GM10248 (cell line): Measurements from ENCODE around the gene LDHA.

Source experiments
- CTCF ChIA-PET: fragments of 300-600 bp; sonication (Branson Sonifier 250); formaldehyde crosslinking; extraction: SDS; loops from one replicate; lab custom pipeline; 2021; ENCODE audit warnings: antibody characterized with exemption; lab: Yijun Ruan, JAX
- POLR2A ChIA-PET: fragments of 350-650 bp; sonication (Branson Sonifier 250); formaldehyde crosslinking; extraction: SDS; loops from one replicate; lab custom pipeline; 2020; ENCODE audit warnings: antibody characterized with exemption; lab: Yijun Ruan, JAX
- DNase-seq: peaks from one replicate; pipeline ENCODE4 v3.0.0; 2012; ENCODE audit errors: extremely low spot score
- TF ChIP-seq, protein P1 (sequence below): IDR thresholded peaks from 2 replicates; pipeline ENCODE4 v1.5.1; 2012; ENCODE audit warnings: mild to moderate bottlenecking, low read depth; ENCODE audit errors: extremely low read depth, missing control alignments, control extremely low read depth

Gene LDHA

DNA sequence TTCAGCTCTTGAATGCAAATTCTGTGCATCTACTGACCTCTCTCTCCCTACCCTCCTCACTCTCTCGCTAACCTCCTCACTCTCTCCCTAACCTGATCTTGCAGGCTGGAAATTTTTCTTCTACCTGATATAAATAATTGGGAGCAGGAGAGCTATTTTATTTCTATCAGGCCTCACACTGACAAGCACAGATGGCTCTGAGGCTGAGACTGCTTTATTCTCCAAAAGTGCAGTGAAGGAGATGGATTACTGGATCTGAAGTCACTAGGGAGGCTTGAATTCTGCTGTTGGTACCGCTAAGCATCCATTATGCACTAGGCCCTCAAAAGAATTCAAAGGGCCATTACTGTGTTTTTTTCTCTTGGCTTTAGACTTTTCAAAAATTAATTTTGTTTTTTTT lies 19.4 kb upstream of the LDHA start:
- no peak for DNase-seq
- TF ChIP-seq, protein P1, sequence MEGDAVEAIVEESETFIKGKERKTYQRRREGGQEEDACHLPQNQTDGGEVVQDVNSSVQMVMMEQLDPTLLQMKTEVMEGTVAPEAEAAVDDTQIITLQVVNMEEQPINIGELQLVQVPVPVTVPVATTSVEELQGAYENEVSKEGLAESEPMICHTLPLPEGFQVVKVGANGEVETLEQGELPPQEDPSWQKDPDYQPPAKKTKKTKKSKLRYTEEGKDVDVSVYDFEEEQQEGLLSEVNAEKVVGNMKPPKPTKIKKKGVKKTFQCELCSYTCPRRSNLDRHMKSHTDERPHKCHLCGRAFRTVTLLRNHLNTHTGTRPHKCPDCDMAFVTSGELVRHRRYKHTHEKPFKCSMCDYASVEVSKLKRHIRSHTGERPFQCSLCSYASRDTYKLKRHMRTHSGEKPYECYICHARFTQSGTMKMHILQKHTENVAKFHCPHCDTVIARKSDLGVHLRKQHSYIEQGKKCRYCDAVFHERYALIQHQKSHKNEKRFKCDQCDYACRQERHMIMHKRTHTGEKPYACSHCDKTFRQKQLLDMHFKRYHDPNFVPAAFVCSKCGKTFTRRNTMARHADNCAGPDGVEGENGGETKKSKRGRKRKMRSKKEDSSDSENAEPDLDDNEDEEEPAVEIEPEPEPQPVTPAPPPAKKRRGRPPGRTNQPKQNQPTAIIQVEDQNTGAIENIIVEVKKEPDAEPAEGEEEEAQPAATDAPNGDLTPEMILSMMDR = no peak
- ChIA-PET CTCF (interaction anchor here (1.4 to 2.4 kb wide), 5 partner anchors 9 to 131 kb away, joined by 4 to 8 read pairs (median 5); no protein-coding TSS in a partner anchor), POLR2A (no interaction called here)

- no peak for DNase-seq
- ChIA-PET POLR2A (interaction anchor here (0.6 to 1.2 kb wide), 2 partner anchors 20 to 47 kb away, joined by 4 to 7 read pairs; no protein-coding TSS in a partner anchor), CTCF (interaction anchor here (1.7 kb wide), 1 partner anchor 145 kb away, joined by 3 read pairs; no protein-coding TSS in a partner anchor)
- TF ChIP-seq, protein P1 = no peak
Measured at GRCh38 chr11:18375941-18376340, 18.4 kb upstream of the LDHA start.

DNA sequence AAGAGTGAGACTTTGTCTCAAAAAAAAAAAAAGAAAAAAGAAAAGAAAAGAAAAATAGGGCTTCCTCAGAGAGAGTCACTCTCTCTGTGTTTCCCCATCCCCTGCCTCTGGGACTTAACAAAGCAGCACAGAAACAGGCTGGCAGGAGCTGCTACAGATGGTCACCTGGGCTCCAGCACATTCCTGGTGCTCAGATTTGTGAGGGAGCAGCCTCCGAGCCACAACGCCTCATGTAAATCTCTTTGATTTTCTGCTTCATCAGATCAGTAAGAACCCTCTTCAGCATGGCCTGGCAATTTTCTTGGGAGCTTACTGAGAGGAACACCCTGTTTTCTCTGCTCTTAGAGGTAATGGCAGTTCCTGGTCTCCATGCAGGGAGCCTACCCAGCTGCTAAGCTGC lies 15.2 kb upstream of the LDHA start:
- CTCF ChIA-PET = interaction anchor here (1.2 to 2.3 kb wide), 3 partner anchors 13 to 264 kb away, joined by 3 to 9 read pairs (median 5); no protein-coding TSS in a partner anchor
- TF ChIP-seq, protein P1 = no peak
- no peak for DNase-seq
- POLR2A ChIA-PET = no interaction called here

GRCh38 chr11:18383388-18384156 lies 10.8 kb upstream of the LDHA start:
- TF ChIP-seq, protein P1 = no peak
- DNase-seq = peak; percentile 76
- ChIA-PET POLR2A (interaction anchor here (0.8 to 3.0 kb wide), 3 partner anchors 9 to 21 kb away, joined by 3 to 41 read pairs (median 4); partner anchors contain the start of gene LDHA), CTCF (interaction anchor here (0.5 to 5.2 kb wide), 14 partner anchors 9 to 1199 kb away, joined by 3 to 35 read pairs (median 3); partner anchors contain the start of gene LDHA)

DNA sequence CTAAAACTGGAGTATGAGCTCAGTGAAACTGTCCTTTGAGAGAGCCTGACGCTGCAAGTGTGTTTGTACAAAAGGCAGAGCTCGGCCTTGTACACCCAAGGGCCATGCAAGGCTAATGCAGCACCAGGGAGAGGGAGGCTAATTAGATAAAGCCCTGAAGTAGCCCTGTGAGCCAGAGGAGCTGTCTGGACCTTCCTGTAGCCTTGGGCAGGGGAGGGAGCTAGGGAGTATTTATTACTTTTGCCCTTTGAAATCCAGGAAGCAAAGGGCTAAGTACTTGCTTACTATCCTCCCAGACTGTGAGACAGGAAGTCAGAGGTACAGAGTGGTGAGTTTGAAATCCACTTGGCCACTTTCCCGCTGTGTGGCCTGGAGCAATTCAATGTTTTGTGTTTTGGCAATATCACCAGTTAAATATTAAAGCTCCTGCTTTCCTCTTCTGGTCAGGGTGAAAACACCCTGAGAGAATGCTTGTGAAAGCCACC lies 10.2 kb upstream of the LDHA start:
- ChIA-PET POLR2A (interaction anchor here (1.3 to 3.0 kb wide), 2 partner anchors 8 to 11 kb away, joined by 4 to 41 read pairs; partner anchors contain the start of gene LDHA), CTCF (interaction anchor here (0.6 to 5.2 kb wide), 12 partner anchors 10 to 269 kb away, joined by 3 to 35 read pairs (median 3); partner anchors contain the start of genes LDHA and LDHAL6A)
- no peak for DNase-seq
- TF ChIP-seq, protein P1 = no peak

DNA sequence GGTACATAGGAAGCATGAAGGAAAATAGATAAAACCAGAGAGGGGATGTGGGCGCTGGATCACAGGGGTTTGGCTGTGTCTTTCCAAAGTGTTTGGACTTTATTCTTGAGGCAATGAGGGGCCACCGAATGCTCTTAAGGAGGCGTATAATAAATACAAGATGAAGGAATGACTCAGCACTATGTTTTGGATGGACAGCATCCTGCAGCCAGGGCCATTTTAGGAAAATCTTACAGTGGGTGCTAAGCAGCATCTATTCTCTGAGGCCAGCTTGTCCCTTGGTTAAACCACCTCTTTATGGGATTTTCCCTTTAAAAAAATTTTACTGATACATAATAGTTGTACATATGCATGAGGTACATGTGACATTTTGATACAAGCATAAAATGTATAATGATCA lies 4.3 kb upstream of the LDHA start:
- no peak for DNase-seq
- TF ChIP-seq, protein P1 = no peak
- POLR2A ChIA-PET = no interaction called here
- CTCF ChIA-PET = no interaction called here
